HepG2 (cell line): Measurements from ENCODE around the gene FIBP. TPM values are rescaled to one million over a fixed set of nuclear protein-coding genes. Genes with fewer than 3 reads are reported as not detected.

Source experiments
- BCL3 ChIP-seq: sonication (generic); formaldehyde crosslinking; IDR thresholded peaks from 2 replicates; pipeline ENCODE4 v1.5.1; 2020; ENCODE audit warnings: mild to moderate bottlenecking, missing genetic modification reagents, moderate library complexity
- CERS6 ChIP-seq: sonication (generic); formaldehyde crosslinking; IDR thresholded peaks from 2 replicates; pipeline ENCODE4 v1.5.0; 2020; ENCODE audit warnings: missing genetic modification reagents
- CREBL2 ChIP-seq: sonication (generic); formaldehyde crosslinking; IDR thresholded peaks from 2 replicates; pipeline ENCODE4 v1.8.1; 2023; ENCODE audit warnings: missing genetic modification reagents, mild to moderate bottlenecking, borderline replicate concordance
- EP300 ChIP-seq, 3 experiments: sonication (generic) in 1 of 3; formaldehyde crosslinking in 1 of 3; IDR thresholded peaks; 2 replicates each; pipeline versions ENCODE4 v1.5.1 to v1.6.1; 2011 to 2020; ENCODE audit warnings: low read depth in 2 of 3, low read length in 2 of 3, borderline replicate concordance in 1 of 3, improper control_type of control experiment in 1 of 3, mild to moderate bottlenecking in 1 of 3, missing genetic modification reagents in 1 of 3, moderate library complexity in 1 of 3
- HNRNPK ChIP-seq: fragments of 200-400 bp; formaldehyde crosslinking; IDR thresholded peaks from 2 replicates; pipeline ENCODE4 v1.6.1; 2018; ENCODE audit warnings: low read length, low read depth, moderate library complexity, mild to moderate bottlenecking; ENCODE audit not compliant: poor library complexity, severe bottlenecking
- HOXA9 ChIP-seq: sonication (generic); formaldehyde crosslinking; IDR thresholded peaks from 2 replicates; pipeline ENCODE4 v1.8.1; 2022; ENCODE audit warnings: missing genetic modification reagents, mild to moderate bottlenecking, moderate library complexity, borderline replicate concordance
- KLF11 ChIP-seq: IDR thresholded peaks from 2 replicates; pipeline ENCODE4 v1.6.1; 2016; ENCODE audit warnings: missing compliant biosample characterization
- KLF9 ChIP-seq: IDR thresholded peaks from 2 replicates; pipeline ENCODE4 v1.6.1; 2016; ENCODE audit warnings: low read depth
- SATB2 ChIP-seq: sonication (generic); formaldehyde crosslinking; IDR thresholded peaks from 2 replicates; pipeline ENCODE4 v1.5.0; 2020; ENCODE audit warnings: missing genetic modification reagents
- SNAPC2 ChIP-seq: sonication (generic); formaldehyde crosslinking; IDR thresholded peaks from 2 replicates; pipeline ENCODE4 v1.8.1; 2022; ENCODE audit warnings: mild to moderate bottlenecking, missing genetic modification reagents
- SOX5 ChIP-seq: IDR thresholded peaks from 2 replicates; pipeline ENCODE4 v1.6.1; 2016; ENCODE audit warnings: borderline replicate concordance
- TBX2 ChIP-seq: sonication (generic); formaldehyde crosslinking; IDR thresholded peaks from 2 replicates; pipeline ENCODE4 v1.5.0; 2020; ENCODE audit warnings: missing genetic modification reagents, mild to moderate bottlenecking, borderline replicate concordance
- TGIF2 ChIP-seq: IDR thresholded peaks from 2 replicates; pipeline ENCODE4 v1.6.1; 2016; ENCODE audit warnings: control low read depth, missing compliant biosample characterization
- ZBTB3 ChIP-seq: sonication (generic); formaldehyde crosslinking; IDR thresholded peaks from 2 replicates; pipeline ENCODE4 v1.4.0; 2020; ENCODE audit warnings: low read depth, mild to moderate bottlenecking, moderate library complexity, missing genetic modification reagents, borderline replicate concordance
- ZBTB34 ChIP-seq: sonication (generic); formaldehyde crosslinking; IDR thresholded peaks from 2 replicates; pipeline ENCODE4 v1.8.0; 2022; ENCODE audit warnings: mild to moderate bottlenecking, missing genetic modification reagents
- ZFP90 ChIP-seq: sonication (generic); formaldehyde crosslinking; IDR thresholded peaks from 2 replicates; pipeline ENCODE4 v1.8.0; 2022; ENCODE audit warnings: missing genetic modification reagents, mild to moderate bottlenecking, inconsistent platforms, borderline replicate concordance
- ZMAT5 ChIP-seq: sonication (generic); formaldehyde crosslinking; IDR thresholded peaks from 2 replicates; pipeline ENCODE4 v1.5.0; 2020; ENCODE audit warnings: mild to moderate bottlenecking, low read depth, missing genetic modification reagents, borderline replicate concordance
- ZNF224 ChIP-seq: sonication (generic); formaldehyde crosslinking; IDR thresholded peaks from 2 replicates; pipeline ENCODE4 v1.5.0; 2020; ENCODE audit warnings: mild to moderate bottlenecking, missing genetic modification reagents
- ZNF331 ChIP-seq: sonication (generic); formaldehyde crosslinking; IDR thresholded peaks from 2 replicates; pipeline ENCODE4 v1.4.0; 2020; ENCODE audit warnings: missing genetic modification reagents
- ZNF441 ChIP-seq: sonication (generic); formaldehyde crosslinking; IDR thresholded peaks from 2 replicates; pipeline ENCODE4 v1.7.0; 2021; ENCODE audit warnings: missing genetic modification reagents, borderline replicate concordance
- ZNF607 ChIP-seq: sonication (generic); formaldehyde crosslinking; IDR thresholded peaks from 2 replicates; pipeline ENCODE4 v1.5.1; 2020; ENCODE audit warnings: missing genetic modification reagents, mild to moderate bottlenecking, borderline replicate concordance
- ZNF614 ChIP-seq: IDR thresholded peaks from 2 replicates; pipeline ENCODE4 v1.6.1; 2018; ENCODE audit warnings: missing biosample characterization, missing genetic modification reagents, inconsistent platforms, borderline replicate concordance
- ZNF747 ChIP-seq: sonication (generic); formaldehyde crosslinking; IDR thresholded peaks from 2 replicates; pipeline ENCODE4 v1.8.1; 2023; ENCODE audit warnings: missing genetic modification reagents, mild to moderate bottlenecking, borderline replicate concordance
- ZSCAN20 ChIP-seq: sonication (generic); formaldehyde crosslinking; IDR thresholded peaks from 2 replicates; pipeline ENCODE4 v1.4.0; 2020; ENCODE audit warnings: missing genetic modification reagents, mild to moderate bottlenecking, borderline replicate concordance
- polyA plus RNA-seq, 8 experiments: library from polyadenylated mRNA; depleted of rRNA in 3 of 8; stranded (reverse) in 7 of 8; unstranded in 1 of 8; fragments of >200 nt; fragmentation: Illumina TruSeq in 4 of 8; extraction: Trizol in 4 of 8; gene quantifications; 2 replicates each; pipeline versions ENCODE4 v1.2.1 to v1.2.3, GENCODE V29; 2011 to 2016; ENCODE audit warnings: low read depth in 4 of 8, missing spikeins in 1 of 8, mixed read lengths in 1 of 8; ENCODE audit not compliant: insufficient read depth in 1 of 8
- total RNA-seq, 5 experiments: library from RNA; depleted of rRNA; stranded (reverse); fragments of >200 nt; fragmentation: Illumina TruSeq; extraction: Trizol; gene quantifications; 2 replicates each; pipeline ENCODE4 v1.2.3, GENCODE V29; 2016; ENCODE audit warnings: low read depth in 1 of 5

The FIBP gene
- total and polyA plus RNA-seq, 2 of the 13 experiments (the other 11 are each of a cell fraction or from before 2014, with no cell fraction given), result 42.9 to 62.1 TPM

GRCh38 chr11:65856689-65857499, 31.4 kb downstream of the FIBP start (continued):
- TF ChIP-seq ZBTB34 (CRISPR knock-in tag), result no peak
- TF ChIP-seq ZNF331 (CRISPR knock-in tag), result 0 out of 2 replicates have a peak, but pooled peaks have one; percentile 8
- TF ChIP-seq SOX5 (CRISPR knock-in tag), result no peak
- no peak for TF ChIP-seq CERS6 (CRISPR knock-in tag)
- peak; percentile 26; the same call in 1 of the 2 replicates for TF ChIP-seq ZMAT5
- no peak for TF ChIP-seq TBX2 (CRISPR knock-in tag)
- no peak for TF ChIP-seq ZNF224 (CRISPR knock-in tag)
- TF ChIP-seq KLF11 (CRISPR knock-in tag), result no peak
- 0 out of 2 replicates have a peak, but pooled peaks have one; percentile 48 for TF ChIP-seq SATB2 (CRISPR knock-in tag)
- no peak for TF ChIP-seq EP300 (IDR thresholded peaks at IDR 0.05; ENCODE audit: low read depth in 2 of 2, low read length in 2 of 2)
- no peak for TF ChIP-seq EP300 (CRISPR knock-in tag; IDR thresholded peaks at IDR 0.05; ENCODE audit: borderline replicate concordance)
- TF ChIP-seq TGIF2 (CRISPR knock-in tag), result peak; percentile 25; the same call in 1 of the 2 replicates
- TF ChIP-seq ZNF441, result no peak
- no peak for TF ChIP-seq SNAPC2 (CRISPR knock-in tag)
- TF ChIP-seq HNRNPK, result no peak
- no peak for TF ChIP-seq BCL3 (CRISPR knock-in tag)
- no peak for TF ChIP-seq ZBTB3
- peak; percentile 84; the same call in 1 of the 2 replicates for TF ChIP-seq KLF9
- peak; percentile 77; the same call in 1 of the 2 replicates for TF ChIP-seq ZFP90 (CRISPR knock-in tag)
- TF ChIP-seq ZNF747 (CRISPR knock-in tag), result no peak
- TF ChIP-seq ZNF614 (CRISPR knock-in tag), result 0 out of 2 replicates have a peak, but pooled peaks have one; percentile 16
- no peak for TF ChIP-seq CREBL2 (CRISPR knock-in tag)
- no peak for TF ChIP-seq ZSCAN20
- TF ChIP-seq HOXA9 (CRISPR knock-in tag), result no peak
- no peak for TF ChIP-seq ZNF607 (CRISPR knock-in tag)
